ENCODE measurements around the gene KIAA1191. TPM values are rescaled to one million over a fixed set of nuclear protein-coding genes. Genes with fewer than 3 reads are reported as not detected.
A peak's percentile ranks its signal among the peaks of the same experiment; 100 is the strongest.

KIAA1191 gene
- total and polyA plus RNA-seq, 9 of the 15 experiments (the other 6 are each of a cell fraction or from before 2014, with no cell fraction given): 31.0 to 80.2 (median 45.7) TPM

GRCh38 chr5:176389135-176390123 is 27.9 kb upstream of the KIAA1191 start (continued):
- TF ChIP-seq, protein P1, sequence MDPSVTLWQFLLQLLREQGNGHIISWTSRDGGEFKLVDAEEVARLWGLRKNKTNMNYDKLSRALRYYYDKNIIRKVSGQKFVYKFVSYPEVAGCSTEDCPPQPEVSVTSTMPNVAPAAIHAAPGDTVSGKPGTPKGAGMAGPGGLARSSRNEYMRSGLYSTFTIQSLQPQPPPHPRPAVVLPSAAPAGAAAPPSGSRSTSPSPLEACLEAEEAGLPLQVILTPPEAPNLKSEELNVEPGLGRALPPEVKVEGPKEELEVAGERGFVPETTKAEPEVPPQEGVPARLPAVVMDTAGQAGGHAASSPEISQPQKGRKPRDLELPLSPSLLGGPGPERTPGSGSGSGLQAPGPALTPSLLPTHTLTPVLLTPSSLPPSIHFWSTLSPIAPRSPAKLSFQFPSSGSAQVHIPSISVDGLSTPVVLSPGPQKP (CRISPR knock-in tag; IDR thresholded peaks at IDR 0.05): no peak
- no peak for TF ChIP-seq HDAC6 (IDR thresholded peaks at IDR 0.05; ENCODE audit: low read depth, low read length)
- no peak for TF ChIP-seq NR0B1 (IDR thresholded peaks at IDR 0.05; ENCODE audit: partially characterized antibody)
- TF ChIP-seq ZHX1 (conservative IDR thresholded peaks at IDR 0.05; ENCODE audit: low read length): no peak
- no peak for TF ChIP-seq ZNF445 (CRISPR knock-in tag; IDR thresholded peaks at IDR 0.05; ENCODE audit: low read depth)
- TF ChIP-seq POLR2AphosphoS5 (IDR thresholded peaks at IDR 0.05; ENCODE audit: control insufficient read depth, insufficient read depth, low read depth, low read length): peak; percentile 68
- TF ChIP-seq ID3 (CRISPR knock-in tag; IDR thresholded peaks at IDR 0.05): no peak
- TF ChIP-seq ID3 (tag; IDR thresholded peaks at IDR 0.05): no peak
- TF ChIP-seq E2F3 (CRISPR knock-in tag; IDR thresholded peaks at IDR 0.05): peak; percentile 45; the same call in 1 of the 2 replicates
- TF ChIP-seq ZNF316 (IDR thresholded peaks at IDR 0.05): no peak; the same call in 1 of the 2 replicates
- no peak for TF ChIP-seq HMG20A (CRISPR knock-in tag; conservative IDR thresholded peaks at IDR 0.05)
- no peak for TF ChIP-seq CBX3 (IDR thresholded peaks at IDR 0.05; ENCODE audit: borderline replicate concordance in 1 of 2, low read length in 2 of 2)
- TF ChIP-seq MECOM (CRISPR knock-in tag; IDR thresholded peaks at IDR 0.05): no peak
- TF ChIP-seq THRAP3 (IDR thresholded peaks at IDR 0.05; ENCODE audit: borderline replicate concordance): no peak
- no peak for TF ChIP-seq U2AF1 (optimal IDR thresholded peaks at IDR 0.05; ENCODE audit: low read depth, low read length)
- TF ChIP-seq ARID2 (IDR thresholded peaks at IDR 0.05): no peak
- no peak for TF ChIP-seq C11orf30 (IDR thresholded peaks at IDR 0.05; ENCODE audit: low read depth)
- TF ChIP-seq LEF1 (IDR thresholded peaks at IDR 0.05): no peak
- peak; percentile 72 for TF ChIP-seq RBFOX2 (IDR thresholded peaks at IDR 0.05; ENCODE audit: low read depth, low read length)
